ENCODE measurements around the gene XIRP2.

DNA sequence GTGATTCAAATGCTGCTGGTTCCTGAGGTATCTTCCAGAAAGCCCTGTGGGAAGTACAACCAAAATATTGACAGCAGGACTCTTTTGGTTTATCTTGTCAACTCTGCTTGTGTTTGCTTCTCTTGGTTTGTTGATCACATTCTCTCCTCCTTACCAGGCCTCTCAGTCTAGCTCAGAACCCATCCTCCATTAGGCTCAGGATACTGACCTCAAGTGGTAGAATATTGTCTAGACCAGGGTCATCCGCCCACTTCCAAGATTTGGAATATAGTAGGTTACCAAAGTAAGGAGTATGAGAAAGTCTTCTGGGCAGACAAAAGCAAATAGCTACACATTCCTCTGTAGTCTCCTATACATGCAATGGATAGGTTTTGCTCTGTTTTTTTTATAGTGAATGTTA lies 56.6 kb downstream of the XIRP2 start:
- no peak for TF ChIP-seq FOSL1 (IDR thresholded peaks at IDR 0.05; ENCODE audit: low read depth)
- TF ChIP-seq, protein P1, sequence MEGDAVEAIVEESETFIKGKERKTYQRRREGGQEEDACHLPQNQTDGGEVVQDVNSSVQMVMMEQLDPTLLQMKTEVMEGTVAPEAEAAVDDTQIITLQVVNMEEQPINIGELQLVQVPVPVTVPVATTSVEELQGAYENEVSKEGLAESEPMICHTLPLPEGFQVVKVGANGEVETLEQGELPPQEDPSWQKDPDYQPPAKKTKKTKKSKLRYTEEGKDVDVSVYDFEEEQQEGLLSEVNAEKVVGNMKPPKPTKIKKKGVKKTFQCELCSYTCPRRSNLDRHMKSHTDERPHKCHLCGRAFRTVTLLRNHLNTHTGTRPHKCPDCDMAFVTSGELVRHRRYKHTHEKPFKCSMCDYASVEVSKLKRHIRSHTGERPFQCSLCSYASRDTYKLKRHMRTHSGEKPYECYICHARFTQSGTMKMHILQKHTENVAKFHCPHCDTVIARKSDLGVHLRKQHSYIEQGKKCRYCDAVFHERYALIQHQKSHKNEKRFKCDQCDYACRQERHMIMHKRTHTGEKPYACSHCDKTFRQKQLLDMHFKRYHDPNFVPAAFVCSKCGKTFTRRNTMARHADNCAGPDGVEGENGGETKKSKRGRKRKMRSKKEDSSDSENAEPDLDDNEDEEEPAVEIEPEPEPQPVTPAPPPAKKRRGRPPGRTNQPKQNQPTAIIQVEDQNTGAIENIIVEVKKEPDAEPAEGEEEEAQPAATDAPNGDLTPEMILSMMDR (IDR thresholded peaks at IDR 0.05 in 2 of 3, conservative IDR thresholded peaks at IDR 0.05 in 1 of 3; ENCODE audit: borderline replicate concordance in 1 of 3, insufficient read depth in 1 of 3, low read depth in 2 of 3, low read length in 2 of 3) = no peak
- no peak for TF ChIP-seq SIN3A (IDR thresholded peaks at IDR 0.05; ENCODE audit: low read depth)
- TF ChIP-seq EZH2 (IDR thresholded peaks at IDR 0.05) = no peak
- no peak for TF ChIP-seq POLR2A (IDR thresholded peaks at IDR 0.05; ENCODE audit: borderline replicate concordance, extremely low read depth, insufficient read depth, insufficient read length)
